Prostate gland (tissue), 2 donors: ENCODE data around the gene CHRD.

Source experiments
- CTCF ChIP-seq, 4 experiments: fragments of 200-600 bp in 2 of 4; fragments of 450-650 bp in 2 of 4; sonication (generic) in 2 of 4; IDR thresholded peaks; 1 replicate in 3 of 4; 2 replicates in 1 of 4; pipeline ENCODE4 v1.5.1; 2016 to 2019; ENCODE audit warnings: antibody characterized with exemption in 4 of 4, mild to moderate bottlenecking in 2 of 4, moderate library complexity in 2 of 4
- POLR2A ChIP-seq: fragments of 450-650 bp; IDR thresholded peaks from one replicate; pipeline ENCODE4 v1.6.1; 2016; ENCODE audit warnings: antibody characterized with exemption, mild to moderate bottlenecking
- POLR2AphosphoS5 ChIP-seq: sonication (generic); formaldehyde crosslinking; IDR thresholded peaks from one replicate; pipeline ENCODE4 v1.6.1; 2017; ENCODE audit warnings: antibody characterized with exemption

GRCh38 chr3:184409946-184410500, 30.2 kb downstream of the CHRD start:
- no peak for TF ChIP-seq CTCF (IDR thresholded peaks at IDR 0.05)
- no peak for TF ChIP-seq POLR2A
- no peak for TF ChIP-seq POLR2AphosphoS5
